A549 (cell line): ENCODE data around the gene KCTD3.

Experiments
- EP300 ChIP-seq, 2 experiments: fragments of >200 bp; sonication (Bioruptor Twin); formaldehyde crosslinking; IDR thresholded peaks; 2 replicates in 1 of 2; 3 replicates in 1 of 2; pipeline ENCODE4 v1.6.1; 2016 to 2017
- MYC ChIP-seq: IDR thresholded peaks from 2 replicates; pipeline ENCODE4 v1.6.1; 2012; ENCODE audit warnings: mild to moderate bottlenecking, inconsistent platforms, low read length, improper control_type of control experiment, borderline replicate concordance
- POLR2A ChIP-seq: IDR thresholded peaks from 2 replicates; pipeline ENCODE4 v1.6.1; 2012; ENCODE audit warnings: mild to moderate bottlenecking, low read length
- TP53 ChIP-seq: fragments of 250-450 bp; sonication (Bioruptor Pico); IDR thresholded peaks from 2 replicates; pipeline ENCODE4 v1.5.0; 2021; ENCODE audit warnings: mild to moderate bottlenecking, moderate library complexity
- TF ChIP-seq, protein P1 (sequence below): fragments of >200 bp; sonication (Bioruptor Twin); formaldehyde crosslinking; IDR thresholded peaks from 3 replicates; pipeline ENCODE4 v1.5.1; 2016
- TF ChIP-seq, protein P2 (sequence below): fragments of 200-600 bp; sonication (generic); IDR thresholded peaks from 2 replicates; pipeline ENCODE4 v1.6.1; 2016; ENCODE audit warnings: antibody characterized with exemption, mild to moderate bottlenecking, moderate library complexity

DNA sequence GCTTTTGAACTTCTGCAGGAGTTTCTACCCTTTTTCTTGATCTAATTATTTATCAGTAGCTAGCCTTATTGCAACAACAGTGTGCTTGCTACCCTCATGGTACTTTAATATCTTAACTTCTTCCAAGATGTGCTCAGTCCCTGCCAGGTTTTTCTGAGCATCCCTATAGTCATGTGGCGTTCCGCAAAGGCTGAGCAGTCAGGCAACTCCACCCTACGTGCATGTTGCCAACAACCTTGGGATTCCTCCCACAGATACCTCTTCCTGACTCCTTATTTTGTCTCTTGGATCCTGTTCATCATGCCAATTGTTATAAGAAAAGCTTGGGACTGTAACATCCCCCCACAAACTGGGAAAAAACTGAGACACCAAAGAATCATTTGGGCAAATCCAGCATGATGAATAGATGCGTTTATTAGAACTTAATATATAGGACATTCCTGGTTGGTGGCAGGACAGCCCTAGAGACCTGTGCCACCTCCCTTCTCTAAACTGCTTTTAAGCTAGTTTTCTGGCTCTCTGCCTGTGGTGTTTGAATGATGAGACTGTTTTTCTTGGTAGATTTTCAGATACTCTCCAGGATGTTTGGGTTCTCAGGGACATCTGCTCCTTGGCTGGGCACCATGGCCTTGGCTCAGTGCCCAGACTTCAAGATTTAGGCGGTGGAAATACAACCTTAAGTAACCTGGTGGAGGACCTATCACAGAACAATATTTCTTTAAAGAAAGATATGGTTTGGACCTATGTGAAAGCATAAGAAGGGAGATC is 27.1 kb upstream of the KCTD3 start:
- no peak for TF ChIP-seq POLR2A
- TF ChIP-seq, protein P1, sequence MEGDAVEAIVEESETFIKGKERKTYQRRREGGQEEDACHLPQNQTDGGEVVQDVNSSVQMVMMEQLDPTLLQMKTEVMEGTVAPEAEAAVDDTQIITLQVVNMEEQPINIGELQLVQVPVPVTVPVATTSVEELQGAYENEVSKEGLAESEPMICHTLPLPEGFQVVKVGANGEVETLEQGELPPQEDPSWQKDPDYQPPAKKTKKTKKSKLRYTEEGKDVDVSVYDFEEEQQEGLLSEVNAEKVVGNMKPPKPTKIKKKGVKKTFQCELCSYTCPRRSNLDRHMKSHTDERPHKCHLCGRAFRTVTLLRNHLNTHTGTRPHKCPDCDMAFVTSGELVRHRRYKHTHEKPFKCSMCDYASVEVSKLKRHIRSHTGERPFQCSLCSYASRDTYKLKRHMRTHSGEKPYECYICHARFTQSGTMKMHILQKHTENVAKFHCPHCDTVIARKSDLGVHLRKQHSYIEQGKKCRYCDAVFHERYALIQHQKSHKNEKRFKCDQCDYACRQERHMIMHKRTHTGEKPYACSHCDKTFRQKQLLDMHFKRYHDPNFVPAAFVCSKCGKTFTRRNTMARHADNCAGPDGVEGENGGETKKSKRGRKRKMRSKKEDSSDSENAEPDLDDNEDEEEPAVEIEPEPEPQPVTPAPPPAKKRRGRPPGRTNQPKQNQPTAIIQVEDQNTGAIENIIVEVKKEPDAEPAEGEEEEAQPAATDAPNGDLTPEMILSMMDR, result no peak
- TF ChIP-seq MYC, result no peak
- TF ChIP-seq TP53 (CRISPR knock-in tag), result no peak
- TF ChIP-seq, protein P2, sequence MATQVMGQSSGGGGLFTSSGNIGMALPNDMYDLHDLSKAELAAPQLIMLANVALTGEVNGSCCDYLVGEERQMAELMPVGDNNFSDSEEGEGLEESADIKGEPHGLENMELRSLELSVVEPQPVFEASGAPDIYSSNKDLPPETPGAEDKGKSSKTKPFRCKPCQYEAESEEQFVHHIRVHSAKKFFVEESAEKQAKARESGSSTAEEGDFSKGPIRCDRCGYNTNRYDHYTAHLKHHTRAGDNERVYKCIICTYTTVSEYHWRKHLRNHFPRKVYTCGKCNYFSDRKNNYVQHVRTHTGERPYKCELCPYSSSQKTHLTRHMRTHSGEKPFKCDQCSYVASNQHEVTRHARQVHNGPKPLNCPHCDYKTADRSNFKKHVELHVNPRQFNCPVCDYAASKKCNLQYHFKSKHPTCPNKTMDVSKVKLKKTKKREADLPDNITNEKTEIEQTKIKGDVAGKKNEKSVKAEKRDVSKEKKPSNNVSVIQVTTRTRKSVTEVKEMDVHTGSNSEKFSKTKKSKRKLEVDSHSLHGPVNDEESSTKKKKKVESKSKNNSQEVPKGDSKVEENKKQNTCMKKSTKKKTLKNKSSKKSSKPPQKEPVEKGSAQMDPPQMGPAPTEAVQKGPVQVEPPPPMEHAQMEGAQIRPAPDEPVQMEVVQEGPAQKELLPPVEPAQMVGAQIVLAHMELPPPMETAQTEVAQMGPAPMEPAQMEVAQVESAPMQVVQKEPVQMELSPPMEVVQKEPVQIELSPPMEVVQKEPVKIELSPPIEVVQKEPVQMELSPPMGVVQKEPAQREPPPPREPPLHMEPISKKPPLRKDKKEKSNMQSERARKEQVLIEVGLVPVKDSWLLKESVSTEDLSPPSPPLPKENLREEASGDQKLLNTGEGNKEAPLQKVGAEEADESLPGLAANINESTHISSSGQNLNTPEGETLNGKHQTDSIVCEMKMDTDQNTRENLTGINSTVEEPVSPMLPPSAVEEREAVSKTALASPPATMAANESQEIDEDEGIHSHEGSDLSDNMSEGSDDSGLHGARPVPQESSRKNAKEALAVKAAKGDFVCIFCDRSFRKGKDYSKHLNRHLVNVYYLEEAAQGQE, result no peak
- no peak for TF ChIP-seq EP300 (IDR thresholded peaks at IDR 0.05)
